GM12891 (cell line): Measurements from ENCODE around the gene MBD3L4. TPM values are rescaled to one million over a fixed set of nuclear protein-coding genes. Genes with fewer than 3 reads are reported as not detected.
"Not testable (repeated sequence)": the region's sequence is repeated elsewhere in the genome, so short reads cannot be mapped to it uniquely, and the experiment has no call there.

Experiments used
- DNase-seq: peaks from one replicate; pipeline ENCODE4 v3.0.0; 2011; ENCODE audit warnings: low spot score; ENCODE audit not compliant: insufficient read length
- FAIRE-seq: peaks from 2 replicates; lab custom pipeline; 2011; peaks lifted over from hg19 to GRCh38; lab: Jason Lieb, UNC
- PAX5 ChIP-seq: IDR thresholded peaks from 2 replicates; pipeline ENCODE4 v1.6.1; 2011; ENCODE audit warnings: low read length, moderate library complexity, mild to moderate bottlenecking; ENCODE audit not compliant: insufficient read depth, severe bottlenecking
- POLR2A ChIP-seq: IDR thresholded peaks from 2 replicates; pipeline ENCODE4 v1.6.1; 2011; ENCODE audit warnings: low read depth, low read length, control low read depth
- POLR2AphosphoS5 ChIP-seq: IDR thresholded peaks from 2 replicates; pipeline ENCODE4 v1.6.1; 2011; ENCODE audit warnings: low read depth, low read length, control low read depth
- POU2F2 ChIP-seq: IDR thresholded peaks from 2 replicates; pipeline ENCODE4 v1.6.1; 2011; ENCODE audit warnings: low read depth, mild to moderate bottlenecking, control low read depth, low read length, moderate library complexity
- SPI1 ChIP-seq: IDR thresholded peaks from 2 replicates; pipeline ENCODE4 v1.6.1; 2011; ENCODE audit warnings: low read depth, low read length, control low read depth
- TAF1 ChIP-seq: IDR thresholded peaks from 2 replicates; pipeline ENCODE4 v1.6.1; 2011; ENCODE audit warnings: low read depth, low read length, control low read depth
- polyA plus RNA-seq: library from polyadenylated mRNA; unstranded; fragments of >200 nt; gene quantifications from one replicate; pipeline ENCODE4 v1.2.1, GENCODE V29; 2012; ENCODE audit warnings: low read depth, missing spikeins, inconsistent platforms; ENCODE audit not compliant: missing spikeins

Gene MBD3L4
- not detected for polyA plus RNA-seq

DNA sequence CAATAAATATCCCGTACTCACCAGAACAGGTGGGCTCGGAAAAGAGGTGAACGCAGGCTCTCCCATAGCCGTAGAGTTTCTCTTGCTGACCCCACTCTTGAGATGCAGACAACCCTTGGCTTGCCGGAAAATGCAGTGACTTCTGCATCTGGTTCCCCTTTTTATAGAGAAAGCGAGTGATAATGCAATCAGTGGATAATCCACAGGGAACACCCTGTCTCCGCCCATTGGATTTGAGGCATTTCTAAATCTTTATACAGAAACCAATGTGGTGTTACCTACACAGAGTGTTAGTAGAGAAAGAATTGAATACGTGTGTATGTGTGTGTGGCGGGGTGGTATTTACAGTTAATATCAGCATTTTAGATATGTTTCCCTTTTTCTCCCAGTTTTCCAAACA lies at the start of gene MBD3L4:
Gene MBD3L4, minus strand, starts transcription at position 101 of the 400 bp plus-strand sequence. Its CDS starts 35 bp downstream, at position 66.
- not testable (repeated sequence) for FAIRE-seq

DNA sequence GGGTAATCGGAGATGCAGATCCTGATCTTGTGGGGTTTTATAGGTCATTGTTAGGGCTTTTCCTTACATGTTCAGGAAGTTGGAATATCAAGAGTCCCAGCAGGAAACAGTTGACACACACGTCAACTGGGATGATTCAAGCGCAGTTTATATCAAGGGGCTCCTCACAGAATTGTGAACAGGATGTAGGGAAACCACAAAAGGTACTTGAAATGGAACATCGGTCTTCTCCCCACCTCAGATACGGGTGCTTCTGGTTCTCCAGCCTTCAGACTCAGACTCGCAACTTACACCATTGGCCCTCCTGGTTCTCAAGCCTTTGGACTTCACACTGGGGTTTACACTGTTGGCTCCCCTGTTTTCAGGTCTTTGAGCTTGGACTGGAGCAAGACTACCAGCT lies 49.0 kb upstream of the MBD3L4 start:
- TF ChIP-seq SPI1, result no peak
- no peak for TF ChIP-seq TAF1
- TF ChIP-seq POLR2AphosphoS5, result no peak
- no peak for TF ChIP-seq POU2F2
- TF ChIP-seq POLR2A, result no peak
- no peak for TF ChIP-seq PAX5
- no peak for FAIRE-seq
- no peak for DNase-seq

More for the DNA sequence above, at the start of gene MBD3L4:
- DNase-seq, result not testable (repeated sequence)

DNA sequence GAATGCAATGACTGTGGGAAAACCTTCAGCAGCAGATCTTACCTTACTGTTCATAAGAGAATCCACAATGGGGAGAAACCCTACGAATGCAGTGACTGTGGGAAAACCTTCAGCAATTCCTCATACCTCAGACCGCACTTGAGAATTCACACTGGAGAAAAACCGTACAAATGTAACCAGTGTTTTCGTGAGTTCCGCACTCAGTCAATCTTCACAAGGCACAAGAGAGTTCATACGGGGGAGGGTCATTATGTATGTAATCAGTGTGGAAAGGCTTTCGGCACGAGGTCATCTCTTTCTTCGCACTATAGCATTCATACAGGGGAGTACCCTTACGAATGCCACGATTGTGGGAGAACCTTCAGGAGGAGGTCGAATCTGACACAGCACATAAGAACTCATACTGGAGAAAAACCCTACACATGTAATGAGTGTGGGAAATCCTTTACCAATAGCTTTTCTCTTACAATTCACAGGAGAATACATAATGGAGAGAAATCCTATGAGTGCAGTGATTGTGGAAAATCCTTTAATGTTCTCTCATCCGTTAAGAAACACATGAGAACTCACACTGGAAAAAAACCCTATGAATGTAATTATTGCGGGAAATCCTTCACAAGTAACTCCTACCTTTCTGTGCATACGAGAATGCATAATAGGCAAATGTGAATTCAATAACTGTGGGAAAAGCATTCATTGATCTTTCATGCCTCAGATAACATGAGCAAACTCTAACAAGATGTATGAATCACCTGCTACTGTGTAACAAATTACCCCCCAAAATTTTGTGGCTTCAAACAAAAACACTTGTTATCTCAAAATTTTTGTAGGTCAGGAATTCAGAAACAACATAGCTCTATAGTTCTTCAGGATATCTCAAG lies 43.3 kb upstream of the MBD3L4 start:
- FAIRE-seq (peak; percentile 56), DNase-seq (no peak)
- 0 out of 2 replicates have a peak, but pooled peaks have one; percentile 47 for TF ChIP-seq POU2F2
- TF ChIP-seq TAF1, result no peak
- no peak for TF ChIP-seq SPI1
- no peak for TF ChIP-seq PAX5
- TF ChIP-seq POLR2AphosphoS5, result peak; percentile 42; the same call in 1 of the 2 replicates
- TF ChIP-seq POLR2A, result no peak

DNA sequence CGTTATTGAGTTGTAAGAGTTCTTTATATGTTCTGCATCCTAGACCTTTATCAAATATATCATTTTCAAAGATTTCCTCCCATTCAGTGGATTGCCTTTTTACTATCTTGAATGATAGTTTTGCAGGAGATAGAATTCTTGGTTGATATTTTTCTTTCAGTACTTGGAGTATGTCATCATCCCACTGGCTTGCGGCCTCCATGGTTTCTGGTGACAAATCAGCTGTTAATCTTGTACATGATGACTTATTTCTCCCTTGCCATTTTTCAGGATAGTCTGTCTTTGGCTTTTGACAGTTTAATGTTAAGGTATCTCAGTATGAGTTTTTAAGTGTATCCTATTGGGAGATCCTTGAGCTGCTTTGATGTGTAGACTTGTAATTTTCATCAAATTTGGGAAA lies 38.0 kb upstream of the MBD3L4 start:
- DNase-seq (no peak), FAIRE-seq (no peak)
- no peak for TF ChIP-seq SPI1
- no peak for TF ChIP-seq POLR2A
- no peak for TF ChIP-seq POU2F2

- TF ChIP-seq SPI1 (no peak), POU2F2 (no peak), TAF1 (no peak), POLR2A (no peak), POLR2AphosphoS5 (no peak)
- DNase-seq (no peak), FAIRE-seq (peak; percentile 9)
Observed at GRCh38 chr19:7076151-7076550, 36.2 kb upstream of the MBD3L4 start.

- TF ChIP-seq POLR2AphosphoS5 (no peak), TAF1 (no peak), SPI1 (no peak), POU2F2 (no peak), POLR2A (no peak), PAX5 (no peak)
- DNase-seq (no peak), FAIRE-seq (no peak)
Observed at GRCh38 chr19:7074705-7075282, 34.8 kb upstream of the MBD3L4 start.

DNA sequence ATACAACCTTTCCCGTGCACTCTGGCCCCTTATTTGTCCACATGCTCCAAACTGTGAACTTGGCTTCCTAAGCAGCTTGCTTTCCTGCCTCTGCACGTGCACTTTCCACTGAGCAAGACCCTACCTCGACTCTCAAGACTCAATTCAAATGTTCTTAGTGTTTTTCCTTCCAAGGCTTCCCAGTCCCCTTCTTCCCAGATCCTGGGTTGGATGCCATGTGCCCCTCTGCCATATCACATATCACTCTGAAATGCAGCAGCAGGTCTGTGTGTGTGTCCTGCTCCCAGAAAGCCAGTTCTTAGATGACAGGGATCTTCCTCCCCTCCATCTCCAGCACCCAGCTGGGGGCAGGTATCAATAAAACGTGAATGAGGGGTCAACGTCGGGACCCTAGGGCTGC lies 32.6 kb upstream of the MBD3L4 start:
- FAIRE-seq, result no peak
- no peak for TF ChIP-seq POLR2A
- no peak for TF ChIP-seq POLR2AphosphoS5
- no peak for TF ChIP-seq PAX5
- no peak for TF ChIP-seq SPI1
- no peak for TF ChIP-seq TAF1
- TF ChIP-seq POU2F2, result no peak
- no peak for DNase-seq

DNA sequence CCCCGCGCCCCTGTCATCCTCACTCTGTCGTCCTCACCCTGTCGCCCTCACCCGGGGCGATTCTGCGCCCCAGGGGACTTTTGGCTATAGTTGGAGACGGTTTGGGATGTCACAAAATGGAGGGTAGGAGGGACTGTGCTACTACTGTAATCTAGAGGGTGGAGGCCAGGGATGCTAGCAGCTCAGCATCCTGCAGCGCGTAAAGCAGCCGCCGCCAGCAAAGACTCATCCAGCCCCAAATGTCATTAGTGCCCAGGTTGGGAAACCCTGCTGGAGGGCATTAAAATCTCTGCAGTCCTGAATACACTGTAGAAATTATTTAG lies 29.9 kb upstream of the MBD3L4 start:
- TF ChIP-seq PAX5, result no peak
- no peak for TF ChIP-seq TAF1
- no peak for TF ChIP-seq POLR2AphosphoS5
- TF ChIP-seq SPI1, result no peak
- no peak for TF ChIP-seq POLR2A
- no peak for TF ChIP-seq POU2F2
- DNase-seq (no peak), FAIRE-seq (no peak)

DNA sequence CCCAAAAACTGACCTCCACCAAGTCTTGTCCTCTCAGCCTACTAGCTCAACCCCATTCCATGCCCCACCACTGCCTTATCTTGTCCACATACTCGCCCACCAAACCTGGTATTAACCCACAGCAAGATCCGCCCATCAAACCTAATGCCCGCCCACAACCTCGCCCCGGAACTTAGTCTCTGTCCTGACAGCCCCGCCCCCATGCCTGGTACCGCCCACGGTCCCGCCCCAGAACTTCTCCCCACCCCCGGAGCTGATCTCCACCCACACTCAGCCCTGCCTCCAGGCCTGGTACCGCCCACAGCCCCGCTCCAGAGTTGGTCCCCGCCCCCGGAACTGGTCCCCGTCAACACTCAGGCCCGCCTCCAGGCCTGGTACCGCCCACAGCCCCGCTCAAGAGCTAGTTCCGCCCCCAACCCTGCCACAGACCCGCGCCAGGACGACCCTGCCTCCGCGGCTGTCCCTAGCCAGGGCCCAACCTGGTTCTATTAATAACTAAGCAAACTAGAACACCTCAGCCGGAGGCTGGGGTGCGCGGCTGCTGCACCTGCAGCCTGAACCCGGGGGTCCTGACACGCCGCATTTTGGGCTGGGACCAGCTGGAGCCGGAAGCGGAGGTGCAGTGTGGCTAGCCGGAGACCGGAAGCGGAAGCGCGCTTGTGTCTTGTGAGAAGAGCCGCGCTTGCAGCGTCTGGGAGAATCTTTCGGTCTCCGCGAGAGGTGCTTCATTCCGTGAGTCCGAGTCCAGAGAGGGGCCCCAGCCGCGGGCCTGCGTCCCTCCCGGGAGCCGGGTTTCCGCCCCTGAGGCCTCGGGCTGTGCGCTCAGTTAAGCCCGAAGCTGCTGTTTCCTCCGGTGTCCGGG lies 29.3 kb upstream of the MBD3L4 start, which contains the start of gene ZNF557:
Gene ZNF557, plus strand, starts transcription at position 662 of the 862 bp plus-strand sequence. CDS start 5,372 bp downstream, outside the sequence.
- DNase-seq (peak; percentile 86), FAIRE-seq (peak; percentile 97)
- TF ChIP-seq TAF1, result peak; percentile 88
- peak; percentile 94 for TF ChIP-seq POLR2A
- TF ChIP-seq PAX5, result no peak
- peak; percentile 93 for TF ChIP-seq POLR2AphosphoS5
- peak; percentile 49; the same call in 1 of the 2 replicates for TF ChIP-seq POU2F2
- peak; percentile 21 for TF ChIP-seq SPI1
